ENCODE data around the gene C1orf21.

The C1orf21 gene

DNA sequence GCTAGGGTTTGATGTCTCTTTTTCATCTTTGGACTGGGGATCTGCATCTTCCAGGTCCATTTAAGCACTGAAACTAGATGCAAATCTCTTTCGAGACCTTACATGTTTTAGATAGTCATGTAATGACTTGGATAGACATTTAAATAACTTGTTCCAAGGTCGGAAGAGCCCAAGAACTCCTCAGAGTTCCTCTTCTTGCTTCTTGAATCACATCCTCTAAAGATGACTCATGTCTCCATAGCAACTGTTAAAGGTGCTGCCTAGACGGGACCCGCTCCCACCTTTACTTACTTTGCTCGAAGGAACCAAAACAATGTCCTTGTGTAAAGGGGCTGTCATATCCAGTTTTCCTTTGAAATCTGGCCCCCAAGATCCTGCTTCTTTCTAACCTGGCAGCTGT is 237.8 kb downstream of the C1orf21 start:
- DNase-seq (ENCODE audit: low read depth in 2 of 2, low spot score in 1 of 2), result no peak

GRCh38 chr1:184625271-184625670 is 238.4 kb downstream of the C1orf21 start:
- no peak for DNase-seq (ENCODE audit: low read depth in 2 of 2, low spot score in 1 of 2)

DNA sequence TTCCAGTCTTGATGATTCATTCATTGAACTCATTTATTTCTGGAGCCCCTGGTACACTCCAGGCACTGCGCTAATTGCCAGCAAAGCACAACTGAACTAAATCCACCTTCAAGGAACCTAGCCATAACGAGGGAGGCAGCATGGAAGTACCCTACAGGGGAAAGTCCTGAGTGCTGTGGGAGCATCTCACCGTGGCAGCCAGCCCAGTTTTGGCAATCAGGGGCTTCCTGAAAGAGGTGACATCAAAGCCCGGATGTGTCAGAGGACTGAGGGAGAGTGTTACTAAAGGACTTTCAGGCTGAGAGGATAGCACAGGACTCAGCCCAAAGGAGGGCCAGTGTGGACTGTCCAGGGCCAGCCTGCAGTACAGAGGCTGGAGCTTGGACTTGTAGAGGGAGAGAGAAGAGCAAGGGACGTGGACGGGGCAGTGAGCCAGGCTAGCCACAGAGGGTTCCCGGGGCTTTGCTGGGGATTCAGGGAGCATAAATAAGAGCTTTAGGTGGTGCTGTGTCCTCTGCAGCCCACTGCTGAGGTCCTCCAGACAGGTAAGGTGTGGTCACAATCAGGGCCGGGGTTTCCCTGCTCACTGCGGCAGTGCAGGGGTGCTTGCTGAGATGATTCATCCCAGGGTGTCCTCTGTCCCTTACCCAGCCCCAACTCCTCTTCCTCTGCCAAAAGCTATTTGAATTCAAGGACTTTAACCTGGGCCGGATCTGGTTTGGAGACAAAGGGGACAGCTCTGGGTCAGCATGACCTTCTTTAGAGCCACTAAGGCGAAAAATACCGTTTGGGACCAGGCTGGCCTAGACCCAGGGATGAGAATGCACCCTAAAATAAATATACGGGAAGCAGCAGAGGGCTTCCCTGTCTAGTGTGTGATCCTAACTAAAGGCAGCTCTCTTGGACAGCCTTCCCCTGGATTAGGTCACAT is 239.5 kb downstream of the C1orf21 start:
- no peak for DNase-seq (ENCODE audit: low read depth in 2 of 2, low spot score in 1 of 2)

DNA sequence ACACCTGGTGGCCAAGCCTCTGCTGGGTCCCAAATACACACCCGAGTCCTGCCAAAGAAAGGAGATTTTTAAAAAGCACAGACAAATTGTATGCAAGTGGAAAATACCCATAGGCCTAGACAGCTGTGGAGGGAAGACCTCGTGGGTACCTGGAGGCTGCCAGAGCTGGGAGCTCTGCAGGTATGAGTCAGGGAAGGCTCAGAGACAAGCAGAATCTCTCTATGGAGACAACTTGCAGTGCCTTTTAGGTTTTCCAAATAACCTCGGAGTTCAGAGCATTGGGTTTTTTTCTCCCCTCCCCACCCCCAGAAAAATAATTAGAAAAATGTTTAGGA is 240.1 kb downstream of the C1orf21 start:
- no peak for DNase-seq (ENCODE audit: low read depth in 2 of 2, low spot score in 1 of 2)

- no peak for DNase-seq (ENCODE audit: low read depth in 2 of 2, low spot score in 1 of 2)
Observed at GRCh38 chr1:184629266-184629665, 242.4 kb downstream of the C1orf21 start.

DNA sequence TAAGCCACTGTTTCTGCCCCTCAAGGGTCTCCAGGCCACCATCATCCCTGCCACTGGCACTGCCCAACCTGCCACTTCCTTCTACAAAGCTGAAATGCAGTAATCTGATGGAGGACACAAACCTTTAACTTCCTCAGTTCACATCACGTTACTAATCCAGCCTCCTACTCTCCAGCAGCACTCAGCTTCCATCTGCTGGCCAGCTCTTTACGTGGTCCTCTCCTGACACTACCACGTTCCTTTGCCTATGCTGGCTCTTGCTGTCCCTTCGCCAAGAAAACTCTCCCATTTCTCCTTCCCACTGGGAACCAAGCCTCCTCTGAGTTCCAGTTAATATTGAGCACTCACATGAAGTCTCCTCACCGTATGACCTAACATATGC is 243.8 kb downstream of the C1orf21 start:
- DNase-seq (ENCODE audit: low read depth in 2 of 2, low spot score in 1 of 2), result no peak

- no peak for DNase-seq (ENCODE audit: low read depth in 2 of 2, low spot score in 1 of 2)
Observed at GRCh38 chr1:184632415-184633175, 245.8 kb downstream of the C1orf21 start.

GRCh38 chr1:184633785-184634184 is 247.0 kb downstream of the C1orf21 start:
- no peak for DNase-seq (ENCODE audit: low read depth in 2 of 2, low spot score in 1 of 2)

DNA sequence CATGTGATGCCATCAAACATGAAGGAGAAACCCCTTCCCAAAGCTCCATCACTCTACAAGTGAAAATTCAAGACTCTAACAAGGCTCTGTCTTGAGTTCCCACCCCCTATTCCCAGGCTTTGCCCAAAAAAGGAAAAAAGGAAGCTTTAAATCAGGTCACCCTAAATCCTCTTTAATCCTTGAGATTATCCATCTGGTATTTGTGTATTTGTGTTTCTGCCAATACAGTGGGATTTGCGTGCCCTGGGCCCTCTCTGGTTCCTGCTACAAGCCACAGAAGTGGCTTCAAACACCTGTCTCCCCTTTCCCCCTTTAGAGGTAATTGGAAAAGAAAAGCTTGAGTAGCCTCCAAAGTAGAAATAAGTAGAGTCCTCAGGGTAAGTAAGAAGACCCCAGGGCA is 247.5 kb downstream of the C1orf21 start:
- DNase-seq (ENCODE audit: low read depth in 2 of 2, low spot score in 1 of 2), result no peak

DNA sequence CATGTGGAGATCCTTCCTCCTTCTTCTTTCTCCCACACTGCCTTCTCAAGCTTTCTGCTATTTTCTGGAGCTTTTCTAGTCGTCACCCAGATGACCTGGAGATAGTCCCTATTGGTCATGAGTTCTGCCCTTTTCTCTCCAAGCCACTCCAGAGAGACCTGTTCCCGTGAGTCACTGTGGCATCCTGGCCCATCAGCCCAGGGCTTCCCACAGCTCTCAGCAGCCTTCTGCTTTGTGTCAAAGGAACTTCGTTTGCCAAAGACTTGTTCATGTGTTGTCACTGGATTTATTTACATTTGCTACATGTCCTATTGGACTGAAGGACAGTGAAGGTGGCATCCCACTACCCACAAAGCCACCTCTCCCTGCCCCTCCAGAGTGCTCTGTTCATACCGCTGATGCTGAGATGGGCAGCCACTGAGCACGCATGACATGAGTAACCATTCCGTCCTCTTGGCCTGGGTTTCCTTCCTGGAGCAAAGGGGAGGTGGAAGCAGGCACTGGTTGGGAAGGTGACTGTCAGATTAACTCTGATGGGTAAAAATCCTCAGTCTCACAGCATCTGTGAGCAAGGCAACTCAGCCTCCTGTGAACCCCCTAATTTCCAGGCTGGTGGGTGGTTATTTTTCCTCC is 248.6 kb downstream of the C1orf21 start:
- DNase-seq (ENCODE audit: low read depth in 2 of 2, low spot score in 1 of 2), result no peak

DNA sequence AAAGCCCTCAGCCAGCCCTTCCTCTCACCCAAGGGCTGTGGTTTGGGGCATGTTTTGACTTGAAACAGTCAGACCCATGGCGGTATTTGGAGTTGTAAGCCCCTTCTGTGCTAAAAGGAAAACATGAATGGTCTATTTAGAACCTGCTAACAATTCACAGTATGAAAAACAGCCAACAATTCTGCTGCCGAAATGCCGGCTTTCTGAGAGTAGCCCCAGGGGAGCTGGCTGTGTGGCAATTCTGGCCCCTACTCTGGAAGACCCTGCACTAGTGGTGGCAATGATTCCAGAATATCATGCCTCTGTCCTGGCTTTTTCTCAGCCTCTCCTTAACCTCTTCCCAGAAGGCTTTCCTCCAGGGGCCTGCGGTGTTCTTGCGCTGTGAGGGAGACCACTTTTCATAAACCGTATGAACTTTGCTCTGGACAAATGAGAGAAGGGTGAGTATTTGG is 249.2 kb downstream of the C1orf21 start:
- DNase-seq (ENCODE audit: low read depth in 2 of 2, low spot score in 1 of 2), result no peak

GRCh38 chr1:184637664-184638240 is 250.9 kb downstream of the C1orf21 start:
- DNase-seq (ENCODE audit: low read depth in 2 of 2, low spot score in 1 of 2), result no peak

DNA sequence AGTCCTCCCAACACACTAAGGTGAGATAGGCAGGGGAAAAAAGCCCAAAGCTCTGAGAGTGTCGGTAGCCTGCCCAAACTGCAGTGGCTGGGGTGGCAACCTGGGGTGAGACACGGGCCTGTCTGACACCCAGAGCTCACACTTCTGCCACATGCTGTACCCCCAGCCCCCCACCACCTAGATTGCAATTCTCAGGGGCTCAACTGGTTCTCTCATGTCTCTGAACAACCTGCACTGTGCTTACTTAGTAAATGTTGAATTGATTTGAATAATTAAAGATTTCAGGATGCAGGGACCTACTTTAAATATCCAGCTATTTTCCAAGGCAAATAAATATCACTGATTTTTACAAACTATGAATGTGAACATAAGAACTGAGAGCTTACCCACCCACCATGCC is 252.4 kb downstream of the C1orf21 start:
- DNase-seq (ENCODE audit: low read depth in 2 of 2, low spot score in 1 of 2), result no peak

DNA sequence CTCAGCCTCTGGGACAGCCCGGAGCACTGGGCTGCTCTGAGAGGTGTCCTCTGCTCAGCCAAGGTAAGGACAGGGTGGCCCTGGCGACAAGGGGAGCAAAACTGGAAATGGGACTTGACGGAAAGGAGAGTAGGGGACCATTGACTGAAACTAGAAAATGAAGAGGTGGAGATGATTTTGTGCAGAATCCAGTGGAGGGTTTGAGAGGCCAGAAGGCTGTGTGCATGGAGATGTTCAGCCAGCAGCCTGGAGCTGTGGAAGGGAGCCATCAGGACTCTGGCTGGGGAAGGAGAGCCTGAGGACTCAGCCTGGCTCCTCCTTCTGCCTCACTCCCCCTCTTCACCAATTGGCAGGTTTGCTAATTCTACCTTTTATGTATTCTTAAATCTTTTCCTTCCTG is 253.7 kb downstream of the C1orf21 start:
- no peak for DNase-seq (ENCODE audit: low read depth in 2 of 2, low spot score in 1 of 2)

GRCh38 chr1:184641894-184642293 is 255.1 kb downstream of the C1orf21 start:
- DNase-seq (ENCODE audit: low read depth in 2 of 2, low spot score in 1 of 2), result no peak

GRCh38 chr1:184643661-184644060 is 256.8 kb downstream of the C1orf21 start:
- DNase-seq (ENCODE audit: low read depth in 2 of 2, low spot score in 1 of 2), result no peak

DNA sequence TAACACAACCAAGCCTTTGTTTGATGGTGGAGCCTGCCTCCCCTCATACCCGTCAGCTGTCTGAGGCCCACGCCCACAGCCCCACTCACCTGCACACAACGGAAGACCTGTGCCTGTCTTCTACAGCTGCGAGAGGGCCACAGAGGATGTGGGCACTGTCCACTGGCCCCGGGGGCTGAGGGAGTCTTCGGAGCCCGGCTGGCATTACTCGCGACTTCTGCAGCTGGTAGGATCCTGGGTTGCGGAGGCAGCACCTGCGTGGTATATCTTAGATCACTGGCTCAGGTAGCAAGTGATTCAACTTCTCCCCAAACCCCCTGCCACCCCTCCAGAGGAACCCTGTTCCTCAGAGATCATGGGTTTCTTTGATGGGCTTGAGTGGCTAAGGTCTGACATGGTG is 257.9 kb downstream of the C1orf21 start:
- DNase-seq (ENCODE audit: low read depth in 2 of 2, low spot score in 1 of 2), result no peak

- no peak for DNase-seq (ENCODE audit: low read depth in 2 of 2, low spot score in 1 of 2)
Observed at GRCh38 chr1:184646178-184646701, 259.4 kb downstream of the C1orf21 start.

DNA sequence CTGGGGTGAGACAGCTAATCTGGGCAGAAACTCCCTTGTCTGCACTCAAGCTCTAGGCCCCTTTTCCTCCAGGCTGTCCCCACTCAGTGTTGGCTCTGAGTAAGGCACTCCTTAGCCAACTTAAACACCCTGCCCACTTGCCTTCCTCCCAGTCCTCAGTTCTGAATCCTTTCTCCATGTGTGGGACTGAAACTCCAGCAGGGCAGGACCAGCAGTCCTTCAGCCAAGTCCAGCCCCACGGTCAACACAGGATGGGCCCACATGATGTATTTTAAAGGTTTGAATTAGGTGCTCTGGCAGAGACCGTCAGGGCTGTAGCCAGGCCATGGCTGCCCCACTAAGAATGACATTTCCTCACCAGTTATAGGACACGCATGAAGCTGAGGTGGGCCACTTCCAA is 260.0 kb downstream of the C1orf21 start:
- no peak for DNase-seq (ENCODE audit: low read depth in 2 of 2, low spot score in 1 of 2)

GRCh38 chr1:184647471-184647870 is 260.6 kb downstream of the C1orf21 start:
- no peak for DNase-seq (ENCODE audit: low read depth in 2 of 2, low spot score in 1 of 2)

- no peak for DNase-seq (ENCODE audit: low read depth in 2 of 2, low spot score in 1 of 2)
Observed at GRCh38 chr1:184648160-184648855, 261.5 kb downstream of the C1orf21 start.

All from stimulated activated CD8-positive, alpha-beta memory T cell treated with anti-CD3 and anti-CD28 coated beads, Interleukin-4, amount 100 ng/mL, for 4 hours (primary cell).